ENCODE data around the gene CASP1.

GRCh38 chr11:105024394-105024793 lies 10.6 kb downstream of the CASP1 start:
- TF ChIP-seq, protein P1, sequence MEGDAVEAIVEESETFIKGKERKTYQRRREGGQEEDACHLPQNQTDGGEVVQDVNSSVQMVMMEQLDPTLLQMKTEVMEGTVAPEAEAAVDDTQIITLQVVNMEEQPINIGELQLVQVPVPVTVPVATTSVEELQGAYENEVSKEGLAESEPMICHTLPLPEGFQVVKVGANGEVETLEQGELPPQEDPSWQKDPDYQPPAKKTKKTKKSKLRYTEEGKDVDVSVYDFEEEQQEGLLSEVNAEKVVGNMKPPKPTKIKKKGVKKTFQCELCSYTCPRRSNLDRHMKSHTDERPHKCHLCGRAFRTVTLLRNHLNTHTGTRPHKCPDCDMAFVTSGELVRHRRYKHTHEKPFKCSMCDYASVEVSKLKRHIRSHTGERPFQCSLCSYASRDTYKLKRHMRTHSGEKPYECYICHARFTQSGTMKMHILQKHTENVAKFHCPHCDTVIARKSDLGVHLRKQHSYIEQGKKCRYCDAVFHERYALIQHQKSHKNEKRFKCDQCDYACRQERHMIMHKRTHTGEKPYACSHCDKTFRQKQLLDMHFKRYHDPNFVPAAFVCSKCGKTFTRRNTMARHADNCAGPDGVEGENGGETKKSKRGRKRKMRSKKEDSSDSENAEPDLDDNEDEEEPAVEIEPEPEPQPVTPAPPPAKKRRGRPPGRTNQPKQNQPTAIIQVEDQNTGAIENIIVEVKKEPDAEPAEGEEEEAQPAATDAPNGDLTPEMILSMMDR (conservative IDR thresholded peaks at IDR 0.05; ENCODE audit: low read length): no peak
- TF ChIP-seq EZH2phosphoT487 (IDR thresholded peaks at IDR 0.05; ENCODE audit: borderline replicate concordance, low read depth, low read length): no peak
